A549 (cell line): ENCODE measurements around the gene ZSWIM5. TPM values are rescaled to one million over a fixed set of nuclear protein-coding genes. Genes with fewer than 3 reads are reported as not detected.

Experiments
- ATAC-seq, 2 experiments: fragments of 200-7000 bp in 1 of 2; fragments of >200 bp in 1 of 2; cut with Nextera tagmentation in 1 of 2; cut with Tn5 transposase in 1 of 2; 3 replicates each; pipeline versions ENCODE4 v1.8.0 to v1.9.1; 2018 to 2020; ENCODE audit warnings: mild to moderate bottlenecking in 1 of 2, moderate library complexity in 1 of 2
- CTCF ChIA-PET: fragments of 300-600 bp; sonication (Branson Sonifier 250); formaldehyde crosslinking; extraction: SDS; loops from one replicate; lab custom pipeline; 2021; ENCODE audit warnings: antibody characterized with exemption, inconsistent platforms; lab: Yijun Ruan, JAX
- POLR2A ChIA-PET: fragments of 350-600 bp; formaldehyde crosslinking; extraction: SDS; loops from one replicate; lab custom pipeline; 2021; ENCODE audit warnings: antibody characterized with exemption, inconsistent platforms; lab: Yijun Ruan, JAX
- DNase-seq, 2 experiments: peaks; one replicate each; pipeline versions ENCODE4 v3.0.0 to v3.0.0-alpha.2; 2011 to 2016; ENCODE audit warnings: low read depth in 1 of 2, low spot score in 1 of 2
- FAIRE-seq: peaks from 2 replicates; lab custom pipeline; 2011; peaks lifted over from hg19 to GRCh38; lab: Jason Lieb, UNC
- H3K27ac ChIP-seq, 2 experiments: fragments of >200 bp; sonication (Bioruptor Twin); formaldehyde crosslinking; 3 replicates each; pipeline ENCODE4 v1.5.1; 2016 to 2017
- H3K4me1 ChIP-seq: fragments of >200 bp; sonication (Bioruptor Twin); formaldehyde crosslinking; 3 replicates; pipeline ENCODE4 v1.6.1; 2016
- H3K4me2 ChIP-seq: fragments of >200 bp; sonication (Bioruptor Twin); formaldehyde crosslinking; 3 replicates; pipeline ENCODE4 v1.6.1; 2016
- H3K4me3 ChIP-seq: fragments of >200 bp; sonication (Bioruptor Twin); formaldehyde crosslinking; 3 replicates; pipeline ENCODE4 v1.5.1; 2016
- H3K9me3 ChIP-seq: fragments of >200 bp; sonication (Bioruptor Twin); formaldehyde crosslinking; 3 replicates; pipeline ENCODE4 v1.6.1; 2016
- ATOH8 ChIP-seq: fragments of 250-450 bp; sonication (Bioruptor Pico); IDR thresholded peaks from 2 replicates; pipeline ENCODE4 v1.5.0; 2020; ENCODE audit warnings: low read depth, mild to moderate bottlenecking, moderate library complexity
- BCL3 ChIP-seq: fragments of >200 bp; sonication (Bioruptor Twin); formaldehyde crosslinking; IDR thresholded peaks from 3 replicates; pipeline ENCODE4 v1.6.1; 2016
- CHD2 ChIP-seq: fragments of 150-350 bp; IDR thresholded peaks from 2 replicates; pipeline ENCODE4 v1.6.1; 2014; ENCODE audit warnings: low read length; ENCODE audit not compliant: partially characterized antibody
- CHD4 ChIP-seq: fragments of 200-600 bp; sonication (generic); IDR thresholded peaks from 2 replicates; pipeline ENCODE4 v1.6.1; 2016; ENCODE audit warnings: antibody characterized with exemption, mild to moderate bottlenecking, borderline replicate concordance
- CTCF ChIP-seq: fragments of >200 bp; sonication (Bioruptor Twin); formaldehyde crosslinking; IDR thresholded peaks from 3 replicates; pipeline ENCODE4 v1.5.1; 2016
- EHMT2 ChIP-seq: fragments of 200-600 bp; sonication (generic); IDR thresholded peaks from 2 replicates; pipeline ENCODE4 v1.6.1; 2016; ENCODE audit warnings: antibody characterized with exemption, low read depth, mild to moderate bottlenecking, moderate library complexity
- ESRRA ChIP-seq: fragments of 150-350 bp; IDR thresholded peaks from 2 replicates; pipeline ENCODE4 v1.6.1; 2014; ENCODE audit warnings: mild to moderate bottlenecking, low read length, borderline replicate concordance
- FOSB ChIP-seq: fragments of 250-450 bp; sonication (Bioruptor Pico); IDR thresholded peaks from 2 replicates; pipeline ENCODE4 v1.5.0; 2020; ENCODE audit warnings: mild to moderate bottlenecking, moderate library complexity
- HDAC2 ChIP-seq: fragments of 200-600 bp; sonication (generic); IDR thresholded peaks from 2 replicates; pipeline ENCODE4 v1.6.1; 2016
- HEYL ChIP-seq: fragments of 250-450 bp; sonication (Bioruptor Pico); IDR thresholded peaks from 2 replicates; pipeline ENCODE4 v1.8.0; 2021; ENCODE audit warnings: mild to moderate bottlenecking, moderate library complexity
- HOXA7 ChIP-seq: fragments of 250-450 bp; sonication (Bioruptor Pico); IDR thresholded peaks from 2 replicates; pipeline ENCODE4 v1.5.0; 2020; ENCODE audit warnings: mild to moderate bottlenecking, moderate library complexity
- KDM1A ChIP-seq: fragments of 200-600 bp; sonication (generic); IDR thresholded peaks from 2 replicates; pipeline ENCODE4 v1.6.1; 2016; ENCODE audit warnings: low read depth, mild to moderate bottlenecking
- KDM5A ChIP-seq: fragments of 200-600 bp; sonication (generic); IDR thresholded peaks from 2 replicates; pipeline ENCODE4 v1.6.1; 2016; ENCODE audit warnings: antibody characterized with exemption, mild to moderate bottlenecking
- MAZ ChIP-seq: fragments of 150-350 bp; IDR thresholded peaks from 2 replicates; pipeline ENCODE4 v1.6.1; 2014; ENCODE audit warnings: antibody characterized with exemption, low read depth, low read length, borderline replicate concordance
- MYC ChIP-seq: IDR thresholded peaks from 2 replicates; pipeline ENCODE4 v1.6.1; 2012; ENCODE audit warnings: mild to moderate bottlenecking, inconsistent platforms, low read length, improper control_type of control experiment, borderline replicate concordance
- PBX3 ChIP-seq: IDR thresholded peaks from 2 replicates; pipeline ENCODE4 v1.6.1; 2012
- PHF8 ChIP-seq: fragments of 200-600 bp; sonication (generic); IDR thresholded peaks from 2 replicates; pipeline ENCODE4 v1.6.1; 2016; ENCODE audit warnings: low read depth, mild to moderate bottlenecking, antibody characterized with exemption, moderate library complexity, borderline replicate concordance
- POLR2A ChIP-seq: IDR thresholded peaks from 2 replicates; pipeline ENCODE4 v1.6.1; 2012; ENCODE audit warnings: mild to moderate bottlenecking, low read length
- POLR2AphosphoS2 ChIP-seq: conservative IDR thresholded peaks from 2 replicates; pipeline ENCODE4 v1.6.1; 2012; ENCODE audit warnings: low read length, improper control_type of control experiment, inconsistent platforms
- RAD21 ChIP-seq, 2 experiments: fragments of >200 bp in 1 of 2; sonication (Bioruptor Twin) in 1 of 2; formaldehyde crosslinking in 1 of 2; IDR thresholded peaks in 1 of 2; conservative IDR thresholded peaks in 1 of 2; 2 replicates in 1 of 2; 3 replicates in 1 of 2; pipeline ENCODE4 v1.6.1; 2012 to 2018; ENCODE audit warnings: inconsistent platforms in 1 of 2
- RFX5 ChIP-seq: fragments of 450-650 bp; IDR thresholded peaks from 2 replicates; pipeline ENCODE4 v1.7.1; 2014; ENCODE audit warnings: antibody characterized with exemption, mild to moderate bottlenecking, moderate library complexity
- SMC3 ChIP-seq: fragments of >200 bp; sonication (Bioruptor Twin); formaldehyde crosslinking; IDR thresholded peaks from 3 replicates; pipeline ENCODE4 v1.6.1; 2018; ENCODE audit warnings: inconsistent platforms
- ZC3H11A ChIP-seq: fragments of 450-650 bp; IDR thresholded peaks from 2 replicates; pipeline ENCODE4 v1.6.1; 2014; ENCODE audit warnings: antibody characterized with exemption, mild to moderate bottlenecking
- ZSCAN20 ChIP-seq: fragments of 250-450 bp; sonication (Bioruptor Pico); IDR thresholded peaks from 2 replicates; pipeline ENCODE4 v1.8.0; 2022; ENCODE audit warnings: mild to moderate bottlenecking, moderate library complexity
- WGBS: methylation state at CpG from one replicate; pipeline ENCODE4 v1.1.6; 2017; ENCODE audit errors: missing lambda C conversion rate; 5-methylcytosine and 5-hydroxymethylcytosine counted together
- polyA plus RNA-seq, 4 experiments: library from polyadenylated mRNA; depleted of rRNA in 3 of 4; stranded (reverse); fragments of >200 nt; fragmentation: RNase III in 1 of 4; extraction: RNeasy Plus Mini Kit Qiagen cat#74134 plus additional on column Dnase treatment in 1 of 4; gene quantifications; 2 replicates in 3 of 4; 3 replicates in 1 of 4; pipeline ENCODE4 v1.2.3, GENCODE V29; 2011 to 2017

ZSWIM5 gene
- polyA plus RNA-seq, 2 of the 4 experiments (the other 2 are of a cell fraction) = 0.52 to 1.3 TPM

- no peaks in the 10 kb centered on the region for H3K4me1 ChIP-seq
- 28% methylated on average over 2 of the region's 2 CpGs for WGBS
- ATAC-seq = no peak
- DNase-seq = no peak
- no peak for TF ChIP-seq BCL3
- no peak for TF ChIP-seq CTCF
- TF ChIP-seq CHD2 = no peak
- TF ChIP-seq RFX5 = no peak
- TF ChIP-seq ATOH8 (CRISPR knock-in tag) = no peak
- TF ChIP-seq ESRRA = no peak
- TF ChIP-seq HEYL (CRISPR knock-in tag) = no peak
- no peak for TF ChIP-seq POLR2A
- TF ChIP-seq EHMT2 = no peak
- TF ChIP-seq ZC3H11A = no peak
- no peak for TF ChIP-seq KDM5A
- CTCF ChIA-PET = no interaction called here
- no peak overlapping the region for H3K4me2 ChIP-seq
- POLR2A ChIA-PET = no interaction called here
- no peak overlapping the region for H3K4me3 ChIP-seq
- H3K27ac ChIP-seq = no peak overlapping the region
- no peak for FAIRE-seq
- no peaks in the 10 kb centered on the region for H3K9me3 ChIP-seq
Observed at GRCh38 chr1:45089711-45090110, 116.7 kb downstream of the ZSWIM5 start.

- FAIRE-seq = no peak
- POLR2A ChIA-PET = no interaction called here
- Histone ChIP-seq H3K4me3 (no peak overlapping the region), H3K4me1 (no peaks in the 10 kb centered on the region), H3K9me3 (no peaks in the 10 kb centered on the region), H3K4me2 (no peak overlapping the region), H3K27ac (no peak overlapping the region)
- TF ChIP-seq HOXA7 (CRISPR knock-in tag) (no peak), BCL3 (no peak), PHF8 (no peak), FOSB (CRISPR knock-in tag) (no peak), RAD21 (conservative IDR thresholded peaks at IDR 0.05 in 1 of 2, IDR thresholded peaks at IDR 0.05 in 1 of 2) (no peak), MAZ (no peak), CHD4 (no peak), KDM1A (no peak), MYC (no peak), POLR2AphosphoS2 (no peak), HDAC2 (no peak), EHMT2 (no peak), PBX3 (no peak), SMC3 (no peak), ZSCAN20 (CRISPR knock-in tag) (no peak)
- 50% methylated on average over 1 of the region's 1 CpG for WGBS
- ATAC-seq = no peak
- no peak for DNase-seq
- CTCF ChIA-PET = no interaction called here
Observed at GRCh38 chr1:45084562-45084961, 121.8 kb downstream of the ZSWIM5 start.
